Kidney (tissue), 14 donors: ENCODE results near the gene FBLN5. TPM values are rescaled to one million over a fixed set of nuclear protein-coding genes. Genes with fewer than 3 reads are reported as not detected.

Experiments used
- DNase-seq, 5 donors: peaks; one replicate each; pipeline ENCODE4 v3.0.0-alpha.2; 2013 to 2020
- FAIRE-seq: peaks from 2 replicates; lab custom pipeline; 2012; peaks lifted over from hg19 to GRCh38; lab: Jason Lieb, UNC
- H3K27ac ChIP-seq, 2 donors: one replicate each; pipeline ENCODE4 v1.7.0; 2013; ENCODE audit warnings: low read depth in 2 of 2, low read length in 2 of 2, inconsistent platforms in 1 of 2
- H3K27me3 ChIP-seq: one replicate; pipeline ENCODE4 v1.7.1; 2013; ENCODE audit warnings: low read length, inconsistent platforms; ENCODE audit not compliant: control insufficient read depth, insufficient read depth
- H3K36me3 ChIP-seq, 3 donors: one replicate each; pipeline versions ENCODE4 v1.7.0 to v1.7.1; 2013; ENCODE audit warnings: low read length in 3 of 3, control low read depth in 1 of 3, inconsistent platforms in 1 of 3; ENCODE audit not compliant: insufficient read depth in 3 of 3, control insufficient read depth in 2 of 3
- H3K4me1 ChIP-seq, 3 donors: one replicate each; pipeline versions ENCODE4 v1.7.0 to v1.7.1; 2013; ENCODE audit warnings: low read length in 3 of 3, inconsistent platforms in 1 of 3, low read depth in 1 of 3; ENCODE audit not compliant: control insufficient read depth in 2 of 3, insufficient read depth in 2 of 3
- H3K4me3 ChIP-seq, 3 donors: one replicate each; pipeline versions ENCODE4 v1.7.0 to v1.8.1; 2013; ENCODE audit warnings: low read length in 3 of 3, control low read depth in 1 of 3, inconsistent platforms in 1 of 3
- H3K9ac ChIP-seq, 3 donors: one replicate each; pipeline versions ENCODE4 v1.7.0 to v1.7.1; 2013; ENCODE audit warnings: low read length in 3 of 3, control low read depth in 1 of 3, inconsistent platforms in 1 of 3
- H3K9me3 ChIP-seq, 3 donors: one replicate each; pipeline versions ENCODE4 v1.7.0 to v1.7.1; 2013; ENCODE audit warnings: low read length in 3 of 3, control low read depth in 1 of 3, inconsistent platforms in 1 of 3; ENCODE audit not compliant: control insufficient read depth in 2 of 3, insufficient read depth in 1 of 3
- CTCF ChIP-seq: IDR thresholded peaks from 3 replicates; pipeline ENCODE4 v1.5.1; 2012; ENCODE audit warnings: mild to moderate bottlenecking, moderate library complexity, borderline replicate concordance; ENCODE audit not compliant: insufficient read depth; ENCODE audit errors: extremely low read depth
- intact Hi-C: fragments of 100-400 bp; cut with DNase I; formaldehyde crosslinking; loops from one replicate; pipeline ENCODE4 v1.11.1; 2022
- polyA plus RNA-seq: library from polyadenylated mRNA; stranded (reverse); fragments of 350-450 nt; fragmentation: Illumina TruSeq; extraction: RNeasy Lipid Tissue Mini Kit (QIAGEN cat#74804); gene quantifications from one replicate; pipeline ENCODE4 v1.2.3, GENCODE V29; 2014; ENCODE audit warnings: low read depth, low replicate concordance; ENCODE audit not compliant: insufficient read depth
- total RNA-seq: library from RNA; stranded (reverse); fragmentation: NEBNext Ultra II Directional; extraction: Animal tissue kit (Norgen Biotek cat#: 25700); gene quantifications from one replicate; pipeline ENCODE4 v1.2.1, GENCODE V29; 2021
- donor health status: control.
- donor health status: control.
- donor health status: control.
- donor health status: control.
- donor health status: control.
- donor health status: DM: yes; HTN: yes; CAD: no.
- donor health status: Normal renal cell carcinoma (clear cell type).

The FBLN5 gene
- total and polyA plus RNA-seq, 2 donors from 2014 or later, result 75.2 to 99.0 TPM

GRCh38 chr14:91862417-91862816 is 85.1 kb downstream of the FBLN5 start:
- intact Hi-C loops, result no loop called here
- H3K36me3 ChIP-seq, result no peaks in the 10 kb centered on the region
- FAIRE-seq (no peak), DNase-seq (no peak)
- no peaks in the 10 kb centered on the region for H3K9me3 ChIP-seq
- no peak overlapping the region for H3K9ac ChIP-seq
- TF ChIP-seq CTCF, result no peak
- H3K4me1 ChIP-seq, result no peaks in the 10 kb centered on the region
- no peak overlapping the region for H3K4me3 ChIP-seq
- no peaks in the 10 kb centered on the region for H3K27me3 ChIP-seq
- no peak overlapping the region for H3K27ac ChIP-seq

GRCh38 chr14:91861091-91861490 is 86.4 kb downstream of the FBLN5 start:
- Histone ChIP-seq H3K27me3 (no peaks in the 10 kb centered on the region), H3K4me1 (no peaks in the 10 kb centered on the region), H3K4me3 (no peak overlapping the region), H3K27ac (no peak overlapping the region), H3K36me3 (no peaks in the 10 kb centered on the region), H3K9ac (no peak overlapping the region), H3K9me3 (no peaks in the 10 kb centered on the region)
- TF ChIP-seq CTCF, result no peak
- intact Hi-C loops, result no loop called here
- no peak for DNase-seq
- no peak for FAIRE-seq

GRCh38 chr14:91860238-91860637 is 87.3 kb downstream of the FBLN5 start:
- Histone ChIP-seq H3K9ac (no peak overlapping the region), H3K36me3 (no peaks in the 10 kb centered on the region), H3K9me3 (no peaks in the 10 kb centered on the region), H3K4me3 (no peak overlapping the region), H3K4me1 (no peaks in the 10 kb centered on the region), H3K27ac (no peak overlapping the region), H3K27me3 (no peaks in the 10 kb centered on the region)
- intact Hi-C loops, result no loop called here
- TF ChIP-seq CTCF, result no peak
- FAIRE-seq, result no peak
- DNase-seq, result no peak
